ENCODE results near the gene LY6G6F.

The LY6G6F gene

GRCh38 chr6:31702405-31702818, 4.3 kb upstream of the LY6G6F start:
- TF ChIP-seq REST (IDR thresholded peaks at IDR 0.05; ENCODE audit: insufficient read depth in 1 of 2, low read depth in 2 of 2, low read length in 2 of 2) (no peak), SIN3A (IDR thresholded peaks at IDR 0.05; ENCODE audit: borderline replicate concordance, insufficient read depth, low read length) (no peak), POLR2AphosphoS5 (IDR thresholded peaks at IDR 0.05; ENCODE audit: low read depth, low read length) (no peak), TAF1 (IDR thresholded peaks at IDR 0.05; ENCODE audit: borderline replicate concordance, insufficient read depth, low read length) (no peak), FOXP2 (optimal IDR thresholded peaks at IDR 0.05; ENCODE audit: borderline replicate concordance, extremely low read depth, extremely low read length, insufficient read depth) (no peak)

GRCh38 chr6:31702819-31703716, 3.6 kb upstream of the LY6G6F start, which contains the start of gene ABHD16A:
TSS of gene ABHD16A (minus strand) at chr6:31703324. CDS start at chr6:31703281, 43 bp downstream.
- peak; percentile 88 for TF ChIP-seq POLR2AphosphoS5 (IDR thresholded peaks at IDR 0.05; ENCODE audit: low read depth, low read length)
- no peak for TF ChIP-seq TAF1 (IDR thresholded peaks at IDR 0.05; ENCODE audit: borderline replicate concordance, insufficient read depth, low read length)
- TF ChIP-seq REST (IDR thresholded peaks at IDR 0.05; ENCODE audit: insufficient read depth in 1 of 2, low read depth in 2 of 2, low read length in 2 of 2) = no peak
- peak; percentile 95 for TF ChIP-seq FOXP2 (optimal IDR thresholded peaks at IDR 0.05; ENCODE audit: borderline replicate concordance, extremely low read depth, extremely low read length, insufficient read depth)
- TF ChIP-seq SIN3A (IDR thresholded peaks at IDR 0.05; ENCODE audit: borderline replicate concordance, insufficient read depth, low read length) = peak; percentile 52; the same call in 1 of the 2 replicates

GRCh38 chr6:31705931-31706330, 735 bp upstream of the LY6G6F start:
- TF ChIP-seq SIN3A (IDR thresholded peaks at IDR 0.05; ENCODE audit: borderline replicate concordance, insufficient read depth, low read length) (no peak), FOXP2 (optimal IDR thresholded peaks at IDR 0.05; ENCODE audit: borderline replicate concordance, extremely low read depth, extremely low read length, insufficient read depth) (no peak), POLR2AphosphoS5 (IDR thresholded peaks at IDR 0.05; ENCODE audit: low read depth, low read length) (no peak)

- TF ChIP-seq POLR2AphosphoS5 (IDR thresholded peaks at IDR 0.05; ENCODE audit: low read depth, low read length) = no peak
Measured at GRCh38 chr6:31707701-31708100, 1.0 kb downstream of the LY6G6F start.

GRCh38 chr6:31708224-31708623, 1.6 kb downstream of the LY6G6F start:
- no peak for TF ChIP-seq POLR2AphosphoS5 (IDR thresholded peaks at IDR 0.05; ENCODE audit: low read depth, low read length)
- TF ChIP-seq SIN3A (IDR thresholded peaks at IDR 0.05; ENCODE audit: borderline replicate concordance, insufficient read depth, low read length) = no peak
- TF ChIP-seq FOXP2 (optimal IDR thresholded peaks at IDR 0.05; ENCODE audit: borderline replicate concordance, extremely low read depth, extremely low read length, insufficient read depth) = no peak
- no peak for TF ChIP-seq REST (IDR thresholded peaks at IDR 0.05; ENCODE audit: insufficient read depth in 1 of 2, low read depth in 2 of 2, low read length in 2 of 2)
- no peak for TF ChIP-seq TAF1 (IDR thresholded peaks at IDR 0.05; ENCODE audit: borderline replicate concordance, insufficient read depth, low read length)
